ENCODE measurements around the gene TTC31. TPM values are rescaled to one million over a fixed set of nuclear protein-coding genes. Genes with fewer than 3 reads are reported as not detected.

The TTC31 gene
- total RNA-seq, 1 donor from 2014 or later = 11.8 TPM

DNA sequence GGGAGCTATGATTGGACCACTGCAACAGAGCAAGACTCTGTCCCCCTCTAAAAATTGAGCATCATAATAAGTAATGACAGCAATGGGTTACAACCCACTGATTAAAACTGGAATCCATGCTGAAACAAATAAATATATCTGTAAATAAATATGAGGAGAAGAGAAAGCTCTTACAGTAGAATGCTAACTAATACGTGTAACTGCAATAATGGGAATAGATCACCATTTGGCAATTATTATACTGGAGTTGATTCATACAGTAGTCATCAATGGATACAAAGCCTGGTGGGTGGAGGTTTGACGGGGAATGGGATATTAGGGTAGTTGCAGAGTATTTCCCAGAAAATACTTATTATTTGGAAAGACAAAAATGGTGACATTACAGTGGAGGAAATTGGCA, 34.1 kb upstream of the TTC31 start:
- intact Hi-C loops (cut with DNase I) = no loop called here
- H3K4me1 ChIP-seq = no peaks in the 10 kb centered on the region
- H3K27me3 ChIP-seq = no peaks in the 10 kb centered on the region
- no peaks in the 10 kb centered on the region for H3K36me3 ChIP-seq
- TF ChIP-seq, protein P1, sequence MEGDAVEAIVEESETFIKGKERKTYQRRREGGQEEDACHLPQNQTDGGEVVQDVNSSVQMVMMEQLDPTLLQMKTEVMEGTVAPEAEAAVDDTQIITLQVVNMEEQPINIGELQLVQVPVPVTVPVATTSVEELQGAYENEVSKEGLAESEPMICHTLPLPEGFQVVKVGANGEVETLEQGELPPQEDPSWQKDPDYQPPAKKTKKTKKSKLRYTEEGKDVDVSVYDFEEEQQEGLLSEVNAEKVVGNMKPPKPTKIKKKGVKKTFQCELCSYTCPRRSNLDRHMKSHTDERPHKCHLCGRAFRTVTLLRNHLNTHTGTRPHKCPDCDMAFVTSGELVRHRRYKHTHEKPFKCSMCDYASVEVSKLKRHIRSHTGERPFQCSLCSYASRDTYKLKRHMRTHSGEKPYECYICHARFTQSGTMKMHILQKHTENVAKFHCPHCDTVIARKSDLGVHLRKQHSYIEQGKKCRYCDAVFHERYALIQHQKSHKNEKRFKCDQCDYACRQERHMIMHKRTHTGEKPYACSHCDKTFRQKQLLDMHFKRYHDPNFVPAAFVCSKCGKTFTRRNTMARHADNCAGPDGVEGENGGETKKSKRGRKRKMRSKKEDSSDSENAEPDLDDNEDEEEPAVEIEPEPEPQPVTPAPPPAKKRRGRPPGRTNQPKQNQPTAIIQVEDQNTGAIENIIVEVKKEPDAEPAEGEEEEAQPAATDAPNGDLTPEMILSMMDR (IDR thresholded peaks at IDR 0.05) = no peak
- no peak for TF ChIP-seq POLR2A (IDR thresholded peaks at IDR 0.05)
- TF ChIP-seq POLR2AphosphoS5 (IDR thresholded peaks at IDR 0.05; ENCODE audit: insufficient read depth in 1 of 2, low read depth in 1 of 2) = no peak
- no peak overlapping the region for H3K27ac ChIP-seq
- H3K4me3 ChIP-seq = no peak overlapping the region
- DNase-seq (ENCODE audit: extremely low spot score in 2 of 2) = no peak
- no peaks in the 10 kb centered on the region for H3K9me3 ChIP-seq

DNA sequence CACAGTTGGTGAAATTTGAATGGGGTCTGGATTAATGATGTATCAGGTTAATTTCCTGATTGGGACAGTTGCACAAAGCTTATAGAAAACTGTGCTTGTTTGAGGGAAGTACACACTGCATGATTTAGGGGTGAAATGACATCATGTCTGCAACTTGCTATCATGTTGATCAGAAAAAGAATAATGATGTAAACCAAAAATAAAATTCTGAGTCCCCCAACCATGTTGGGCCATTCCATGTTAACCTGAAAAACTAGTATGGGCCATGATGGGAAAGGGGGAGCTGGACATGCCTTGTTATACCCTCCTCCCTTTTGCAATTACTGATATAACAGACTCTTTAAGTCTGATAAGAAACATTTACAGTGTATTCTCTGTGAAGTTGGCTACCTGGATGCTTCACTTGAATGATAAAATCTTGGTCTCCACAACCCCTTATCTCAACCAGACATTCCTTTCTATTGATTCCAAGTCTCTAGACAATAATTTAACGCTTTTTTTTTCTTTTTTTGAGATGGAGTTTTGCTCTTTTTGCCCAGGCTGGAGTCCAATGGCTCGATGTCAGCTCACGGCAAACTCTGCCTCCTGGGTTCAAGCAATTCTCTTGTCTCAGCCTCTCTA, 32.2 kb upstream of the TTC31 start:
- Histone ChIP-seq H3K4me1 (peaks cover 6% of the 10 kb centered on the region), H3K9me3 (no peaks in the 10 kb centered on the region), H3K4me3 (no peak overlapping the region), H3K27ac (no peak overlapping the region), H3K36me3 (no peaks in the 10 kb centered on the region), H3K27me3 (no peaks in the 10 kb centered on the region)
- TF ChIP-seq, protein P1 (IDR thresholded peaks at IDR 0.05) = no peak
- TF ChIP-seq POLR2AphosphoS5 (IDR thresholded peaks at IDR 0.05; ENCODE audit: insufficient read depth in 1 of 2, low read depth in 1 of 2) = no peak
- TF ChIP-seq POLR2A (IDR thresholded peaks at IDR 0.05) = no peak
- DNase-seq (ENCODE audit: extremely low spot score in 2 of 2) = no peak
- intact Hi-C loops (cut with DNase I) = no loop called here

DNA sequence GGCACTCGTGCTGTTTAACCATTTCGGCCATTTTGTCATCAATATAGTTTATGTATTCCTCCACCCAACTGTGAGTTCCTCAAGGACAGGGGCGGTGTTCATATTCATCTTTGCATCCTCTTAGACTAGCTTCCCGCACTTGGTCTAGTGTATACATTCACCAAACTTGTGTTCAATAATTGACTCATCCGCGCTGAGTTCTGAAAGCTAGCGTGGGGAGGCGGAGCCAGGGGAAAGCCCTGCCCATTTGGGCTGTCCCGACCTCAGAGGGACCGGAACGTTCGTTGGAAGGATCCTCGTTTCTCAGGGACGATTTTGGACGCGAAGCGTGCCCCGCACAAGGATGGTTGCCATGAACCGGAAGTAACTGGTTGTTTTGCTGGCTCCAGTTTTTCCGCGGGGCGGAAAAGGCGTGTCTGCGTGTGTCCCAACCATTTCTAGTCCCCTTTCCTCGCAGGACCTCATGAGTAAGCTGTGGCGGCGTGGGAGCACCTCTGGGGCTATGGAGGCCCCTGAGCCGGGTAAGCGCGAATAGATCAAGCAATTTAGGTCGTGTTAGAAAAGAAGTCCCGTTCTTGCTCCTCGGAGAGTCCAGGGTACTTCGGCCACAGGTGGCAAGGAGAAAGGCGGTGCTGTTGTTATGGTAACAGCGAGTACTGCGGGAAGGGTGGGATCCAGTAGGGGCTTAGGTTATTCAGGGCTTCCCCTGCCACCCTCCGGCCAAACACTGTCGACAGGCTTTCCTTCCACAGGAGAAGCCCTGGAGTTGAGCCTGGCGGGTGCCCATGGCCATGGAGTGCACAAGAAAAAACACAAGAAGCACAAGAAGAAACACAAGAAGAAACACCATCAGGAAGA, 28.0 kb upstream of the TTC31 start, which contains the start of gene INO80B:
Gene INO80B (plus strand): TSS at position 434 of the 858 bp plus-strand sequence. CDS start 30 bp downstream, at position 464.
- intact Hi-C loops (cut with DNase I) = no loop called here
- H3K27ac ChIP-seq = peak within 1 kb of the TSS; percentile 67
- H3K9me3 ChIP-seq = no peaks in the 10 kb centered on the region
- DNase-seq (ENCODE audit: extremely low spot score in 2 of 2) = peak in 1 of 2 donors; percentile 98
- H3K36me3 ChIP-seq = no peaks in the 10 kb centered on the region
- peaks cover 35% of the 10 kb centered on the region for H3K4me1 ChIP-seq
- TF ChIP-seq POLR2AphosphoS5 (IDR thresholded peaks at IDR 0.05; ENCODE audit: insufficient read depth in 1 of 2, low read depth in 1 of 2) (peak; percentile 84 to 99), POLR2A (IDR thresholded peaks at IDR 0.05) (peak in 1 of 2 donors; percentile 9)
- TF ChIP-seq, protein P1 (IDR thresholded peaks at IDR 0.05) = peak in 1 of 3 experiments; percentile 30
- H3K4me3 ChIP-seq = peak within 1 kb of the TSS; percentile 52 to 65
- no peaks in the 10 kb centered on the region for H3K27me3 ChIP-seq

DNA sequence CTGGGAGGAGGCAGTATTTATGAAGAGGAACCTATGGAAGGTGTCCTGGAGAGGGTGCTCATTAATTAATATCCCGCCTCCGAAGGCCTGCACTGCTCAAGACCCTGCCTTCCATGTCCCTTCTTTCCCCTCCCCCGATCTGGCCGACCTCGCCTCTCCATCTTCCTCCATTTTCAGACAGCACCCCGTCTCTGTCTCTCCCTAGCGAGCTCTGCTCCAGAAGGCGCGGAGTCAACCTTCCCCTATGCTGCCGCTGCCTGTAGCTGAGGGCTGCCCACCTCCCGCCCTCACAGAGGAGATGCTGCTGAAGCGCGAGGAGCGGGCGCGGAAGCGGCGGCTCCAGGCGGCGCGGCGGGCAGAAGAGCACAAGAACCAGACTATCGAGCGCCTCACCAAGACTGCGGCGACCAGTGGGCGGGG, 25.7 kb upstream of the TTC31 start:
- DNase-seq (ENCODE audit: extremely low spot score in 2 of 2) = no peak
- peaks cover 35% of the 10 kb centered on the region for H3K4me1 ChIP-seq
- no peaks in the 10 kb centered on the region for H3K27me3 ChIP-seq
- TF ChIP-seq, protein P1 (IDR thresholded peaks at IDR 0.05) = no peak
- TF ChIP-seq POLR2A (IDR thresholded peaks at IDR 0.05) (no peak), POLR2AphosphoS5 (IDR thresholded peaks at IDR 0.05; ENCODE audit: insufficient read depth in 1 of 2, low read depth in 1 of 2) (no peak)
- peaks cover 0 to 2% of the 10 kb centered on the region in 2 donors for H3K36me3 ChIP-seq
- H3K9me3 ChIP-seq = no peaks in the 10 kb centered on the region
- intact Hi-C loops (cut with DNase I) = no loop called here
- peak overlapping the region; percentile 96 for H3K27ac ChIP-seq
- peak overlapping the region; percentile 79 to 88 for H3K4me3 ChIP-seq

Measured in vagina (tissue), 2 donors.